OCI-LY3 (cell line): ENCODE measurements around the gene SIGLEC6.

Experiments
- EZH2phosphoT487 ChIP-seq: fragments of 200-600 bp; shearing (Covaris generic); IDR thresholded peaks from 2 replicates; pipeline ENCODE4 v1.6.1; 2018; ENCODE audit warnings: antibody characterized with exemption, mixed run types, low read depth
- TF ChIP-seq, protein P1 (sequence below): fragments of 200-600, 300-600 bp; sonication (generic); IDR thresholded peaks from 2 replicates; pipeline ENCODE4 v1.5.1; 2014; ENCODE audit warnings: antibody characterized with exemption, low read length, low read depth

DNA sequence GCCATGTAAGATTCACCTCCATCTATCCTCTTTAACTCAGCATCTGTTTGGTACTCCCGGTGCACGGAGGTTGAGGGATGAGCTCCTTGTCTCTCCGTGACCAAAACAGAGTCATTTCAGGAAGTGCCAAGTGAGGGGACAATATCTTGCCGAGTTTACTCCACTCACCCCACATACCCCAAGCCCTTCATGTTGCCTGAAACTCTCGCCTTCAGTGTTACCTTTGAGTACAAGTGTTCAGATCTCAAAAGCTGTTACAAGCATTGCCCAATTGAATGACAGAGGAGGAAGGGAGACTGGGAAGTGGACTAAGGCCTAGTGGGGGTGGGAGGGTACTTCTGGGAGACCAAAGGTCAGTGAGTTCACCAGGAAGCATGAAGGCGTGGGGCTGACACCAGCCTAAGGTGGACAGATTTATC lies 23.8 kb downstream of the SIGLEC6 start:
- TF ChIP-seq, protein P1, sequence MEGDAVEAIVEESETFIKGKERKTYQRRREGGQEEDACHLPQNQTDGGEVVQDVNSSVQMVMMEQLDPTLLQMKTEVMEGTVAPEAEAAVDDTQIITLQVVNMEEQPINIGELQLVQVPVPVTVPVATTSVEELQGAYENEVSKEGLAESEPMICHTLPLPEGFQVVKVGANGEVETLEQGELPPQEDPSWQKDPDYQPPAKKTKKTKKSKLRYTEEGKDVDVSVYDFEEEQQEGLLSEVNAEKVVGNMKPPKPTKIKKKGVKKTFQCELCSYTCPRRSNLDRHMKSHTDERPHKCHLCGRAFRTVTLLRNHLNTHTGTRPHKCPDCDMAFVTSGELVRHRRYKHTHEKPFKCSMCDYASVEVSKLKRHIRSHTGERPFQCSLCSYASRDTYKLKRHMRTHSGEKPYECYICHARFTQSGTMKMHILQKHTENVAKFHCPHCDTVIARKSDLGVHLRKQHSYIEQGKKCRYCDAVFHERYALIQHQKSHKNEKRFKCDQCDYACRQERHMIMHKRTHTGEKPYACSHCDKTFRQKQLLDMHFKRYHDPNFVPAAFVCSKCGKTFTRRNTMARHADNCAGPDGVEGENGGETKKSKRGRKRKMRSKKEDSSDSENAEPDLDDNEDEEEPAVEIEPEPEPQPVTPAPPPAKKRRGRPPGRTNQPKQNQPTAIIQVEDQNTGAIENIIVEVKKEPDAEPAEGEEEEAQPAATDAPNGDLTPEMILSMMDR: no peak
- TF ChIP-seq EZH2phosphoT487: no peak
